H1 (cell line): ENCODE measurements around the gene IQCK. TPM values are rescaled to one million over a fixed set of nuclear protein-coding genes. Genes with fewer than 3 reads are reported as not detected.

Source experiments
- CTCF ChIA-PET: fragments of 300-600 bp; sonication (Branson Sonifier 250); formaldehyde crosslinking; loops from one replicate; lab custom pipeline; 2021; ENCODE audit not compliant: partially characterized antibody; lab: Charles Lee
- POLR2A ChIA-PET: fragments of 300-600 bp; sonication (Branson Sonifier 250); formaldehyde crosslinking; loops from one replicate; lab custom pipeline; 2021; ENCODE audit warnings: inconsistent platforms; ENCODE audit not compliant: partially characterized antibody; lab: Charles Lee
- DNase-seq, 2 experiments: peaks; one replicate each; pipeline versions ENCODE4 v3.0.0 to v3.0.0-alpha.2; 2010 to 2022; ENCODE audit warnings: low spot score in 2 of 2, low read depth in 1 of 2, mixed read lengths in 1 of 2
- FAIRE-seq: peaks from 2 replicates; lab custom pipeline; 2011; peaks lifted over from hg19 to GRCh38; lab: Jason Lieb, UNC
- H2AFZ ChIP-seq: 2 replicates; pipeline ENCODE4 v1.8.1; 2012; ENCODE audit warnings: low read length, inconsistent platforms
- H2AK5ac ChIP-seq: 2 replicates; pipeline ENCODE4 v1.6.1; 2013; ENCODE audit warnings: low read depth, low read length
- H2BK120ac ChIP-seq: replicated peaks from 2 replicates; pipeline ENCODE3; 2013; ENCODE audit warnings: low read depth, low read length, inconsistent platforms
- H2BK12ac ChIP-seq: 2 replicates; pipeline ENCODE4 v1.6.1; 2013; ENCODE audit warnings: low read depth, low read length
- H2BK15ac ChIP-seq: 2 replicates; pipeline ENCODE4 v1.6.1; 2013; ENCODE audit warnings: low read length
- H2BK20ac ChIP-seq: 2 replicates; pipeline ENCODE4 v1.6.1; 2013; ENCODE audit warnings: low read length
- H2BK5ac ChIP-seq: 2 replicates; pipeline ENCODE4 v1.6.1; 2013; ENCODE audit warnings: low read depth, low read length
- H3K14ac ChIP-seq: 2 replicates; pipeline ENCODE4 v1.6.1; 2013; ENCODE audit warnings: inconsistent platforms; ENCODE audit not compliant: insufficient read length
- H3K18ac ChIP-seq: 2 replicates; pipeline ENCODE4 v1.6.1; 2013; ENCODE audit warnings: low read length; ENCODE audit errors: extremely low read depth
- H3K23ac ChIP-seq: 2 replicates; pipeline ENCODE4 v1.6.1; 2013; ENCODE audit warnings: inconsistent platforms; ENCODE audit not compliant: insufficient read length
- H3K23me2 ChIP-seq: 2 replicates; pipeline ENCODE4 v1.6.1; 2013; ENCODE audit warnings: low read depth, low read length
- H3K27ac ChIP-seq: 2 replicates; pipeline ENCODE4 v1.6.1; 2011; ENCODE audit warnings: low read depth, low read length, inconsistent platforms
- H3K27me3 ChIP-seq, 4 experiments: replicated peaks in 1 of 4; 1 replicate in 1 of 4; 2 replicates in 3 of 4; pipeline versions ENCODE4 v1.6.1 to v1.8.1; 2011 to 2013; ENCODE audit warnings: low read length in 3 of 4, mild to moderate bottlenecking in 3 of 4, inconsistent platforms in 2 of 4, mixed read lengths in 2 of 4, moderate library complexity in 1 of 4; ENCODE audit not compliant: control insufficient read depth in 3 of 4, insufficient read depth in 3 of 4; ENCODE audit errors: extremely low read depth in 1 of 4
- H3K36me3 ChIP-seq, 4 experiments: 2 replicates each; pipeline versions ENCODE4 v1.6.1 to v1.8.1; 2011 to 2013; ENCODE audit warnings: mild to moderate bottlenecking in 4 of 4, low read length in 3 of 4, moderate library complexity in 2 of 4, control low read depth in 1 of 4, inconsistent platforms in 1 of 4; ENCODE audit not compliant: insufficient read depth in 4 of 4, control insufficient read depth in 2 of 4
- H3K4ac ChIP-seq: replicated peaks from 2 replicates; pipeline ENCODE3; 2013; ENCODE audit warnings: low read length, low read depth, mixed read lengths, inconsistent platforms; ENCODE audit not compliant: insufficient read length
- H3K4me1 ChIP-seq, 4 experiments: replicated peaks in 1 of 4; 1 replicate in 1 of 4; 2 replicates in 3 of 4; pipeline versions ENCODE4 v1.6.1 to v1.8.1; 2011 to 2013; ENCODE audit warnings: low read length in 3 of 4, inconsistent platforms in 2 of 4, mixed read lengths in 1 of 4; ENCODE audit not compliant: insufficient read depth in 4 of 4, control insufficient read depth in 3 of 4
- H3K4me2 ChIP-seq, 2 experiments: 2 replicates each; pipeline versions ENCODE4 v1.6.1 to v1.8.1; 2011 to 2013; ENCODE audit warnings: low read depth in 2 of 2, low read length in 2 of 2, control low read depth in 1 of 2, inconsistent platforms in 1 of 2, mild to moderate bottlenecking in 1 of 2; ENCODE audit not compliant: insufficient read depth in 1 of 2
- H3K4me3 ChIP-seq, 4 experiments: fragments of 200-600, 300-600 bp in 1 of 4; sonication (generic), shearing (Covaris generic), sonication (Bioruptor Twin) in 1 of 4; 2 replicates each; pipeline versions ENCODE4 v1.5.1 to v1.8.1; 2011 to 2016; ENCODE audit warnings: low read length in 4 of 4, low read depth in 3 of 4, control low read depth in 2 of 4, inconsistent platforms in 2 of 4, mild to moderate bottlenecking in 2 of 4, mixed read lengths in 1 of 4, moderate library complexity in 1 of 4; ENCODE audit not compliant: insufficient read depth in 2 of 4; ENCODE audit errors: extremely low read depth in 1 of 4
- H3K56ac ChIP-seq: replicated peaks from 2 replicates; pipeline ENCODE3; 2013; ENCODE audit warnings: low read depth, mild to moderate bottlenecking, mixed read lengths, low read length, inconsistent platforms; ENCODE audit not compliant: insufficient read length
- H3K79me1 ChIP-seq: 2 replicates; pipeline ENCODE4 v1.6.1; 2013; ENCODE audit warnings: low read depth, low read length, control low read depth
- H3K79me2 ChIP-seq, 2 experiments: 2 replicates each; pipeline versions ENCODE4 v1.6.1 to v1.8.1; 2012 to 2013; ENCODE audit warnings: low read length in 2 of 2, mild to moderate bottlenecking in 2 of 2, inconsistent platforms in 1 of 2; ENCODE audit not compliant: insufficient read depth in 2 of 2, control insufficient read depth in 1 of 2
- H3K9ac ChIP-seq, 4 experiments: replicated peaks in 1 of 4; 1 replicate in 1 of 4; 2 replicates in 3 of 4; pipeline versions ENCODE4 v1.6.1 to v1.8.1; 2011 to 2013; ENCODE audit warnings: low read depth in 3 of 4, low read length in 3 of 4, control low read depth in 2 of 4, mild to moderate bottlenecking in 2 of 4, moderate library complexity in 2 of 4, inconsistent platforms in 1 of 4; ENCODE audit errors: extremely low read depth in 1 of 4
- H3K9me3 ChIP-seq, 2 experiments: 2 replicates each; pipeline versions ENCODE4 v1.6.1 to v1.8.1; 2012 to 2013; ENCODE audit warnings: mild to moderate bottlenecking in 2 of 2, moderate library complexity in 2 of 2, control low read depth in 1 of 2, inconsistent platforms in 1 of 2, low read depth in 1 of 2, low read length in 1 of 2, mixed read lengths in 1 of 2; ENCODE audit not compliant: insufficient read depth in 2 of 2
- H4K20me1 ChIP-seq, 2 experiments: replicated peaks in 1 of 2; 2 replicates each; pipeline versions ENCODE3 to v1.8.1; 2011 to 2013; ENCODE audit warnings: inconsistent platforms in 2 of 2, low read length in 2 of 2, mild to moderate bottlenecking in 1 of 2; ENCODE audit not compliant: insufficient read depth in 2 of 2, control insufficient read depth in 1 of 2
- H4K5ac ChIP-seq: 2 replicates; pipeline ENCODE4 v1.6.1; 2013; ENCODE audit warnings: low read length, low read depth, mixed read lengths, inconsistent platforms; ENCODE audit not compliant: insufficient read length
- H4K8ac ChIP-seq: 2 replicates; pipeline ENCODE4 v1.8.0; 2013; ENCODE audit warnings: mild to moderate bottlenecking, moderate library complexity, low read length, inconsistent platforms; ENCODE audit not compliant: insufficient read depth; ENCODE audit errors: extremely low read depth
- H4K91ac ChIP-seq: replicated peaks from 2 replicates; pipeline ENCODE3; 2013; ENCODE audit warnings: low read length, mixed read lengths, inconsistent platforms; ENCODE audit not compliant: insufficient read length
- ASH2L ChIP-seq: fragments of 200-600, 300-600 bp; sonication (generic); IDR thresholded peaks from one replicate; pipeline ENCODE4 v1.7.1; 2017; ENCODE audit warnings: low read length
- GABPA ChIP-seq: IDR thresholded peaks from 2 replicates; pipeline ENCODE4 v1.6.1; 2011; ENCODE audit warnings: mild to moderate bottlenecking, low read length, moderate library complexity, borderline replicate concordance; ENCODE audit not compliant: insufficient read depth
- RBBP5 ChIP-seq: IDR thresholded peaks from 2 replicates; pipeline ENCODE4 v1.7.1; 2012; ENCODE audit warnings: low read depth, mild to moderate bottlenecking, inconsistent platforms, low read length, moderate library complexity, borderline replicate concordance
- RNF2 ChIP-seq: fragments of 200-900, 300-1000 bp; sonication (generic); IDR thresholded peaks from 2 replicates; pipeline ENCODE4 v1.7.1; 2016; ENCODE audit warnings: borderline replicate concordance, low read depth, mild to moderate bottlenecking, antibody characterized with exemption, low read length; ENCODE audit not compliant: poor library complexity, severe bottlenecking; ENCODE audit errors: missing control alignments
- SAP30 ChIP-seq: fragments of 300-600 bp; sonication (generic); IDR thresholded peaks from 2 replicates; pipeline ENCODE4 v1.7.1; 2012; ENCODE audit warnings: low read length, moderate library complexity, mild to moderate bottlenecking, inconsistent platforms; ENCODE audit not compliant: insufficient read depth, insufficient replicate concordance
- SIRT6 ChIP-seq: IDR thresholded peaks from one replicate; pipeline ENCODE4 v1.7.1; 2012; ENCODE audit warnings: low read length, inconsistent platforms
- SRF ChIP-seq: IDR thresholded peaks from 2 replicates; pipeline ENCODE4 v1.6.1; 2011; ENCODE audit warnings: mild to moderate bottlenecking, low read depth, low read length, moderate library complexity
- SUZ12 ChIP-seq: fragments of 200-600 bp; sonication (generic); IDR thresholded peaks from 2 replicates; pipeline ENCODE4 v1.6.1; 2012; ENCODE audit warnings: mild to moderate bottlenecking, inconsistent platforms, low read length, moderate library complexity, mixed read lengths
- TAF7 ChIP-seq: optimal IDR thresholded peaks from 2 replicates; pipeline ENCODE3; 2011; ENCODE audit warnings: low read depth, mild to moderate bottlenecking, inconsistent platforms, low read length, moderate library complexity, borderline replicate concordance
- TEAD4 ChIP-seq: IDR thresholded peaks from 2 replicates; pipeline ENCODE4 v1.6.1; 2012; ENCODE audit warnings: low read depth, low read length, inconsistent platforms, mixed read lengths
- YY1 ChIP-seq: IDR thresholded peaks from 2 replicates; pipeline ENCODE4 v1.6.1; 2011; ENCODE audit warnings: low read depth, mild to moderate bottlenecking, low read length
- WGBS, 2 experiments: shearing (Covaris generic) in 1 of 2; methylation state at CpG; one replicate each; pipeline versions ENCODE4 v1.1.6 to v1.1.7; 2013 to 2015; ENCODE audit warnings: low lambda C conversion rate in 2 of 2, mixed read lengths in 2 of 2, inconsistent platforms in 1 of 2, low coverage in 1 of 2, missing lambda C conversion rate in 1 of 2; ENCODE audit not compliant: insufficient replicate concordance in 2 of 2, insufficient coverage in 1 of 2, insufficient read length in 1 of 2; ENCODE audit errors: extremely low coverage in 1 of 2, missing lambda C conversion rate in 1 of 2; 5-methylcytosine and 5-hydroxymethylcytosine counted together
- polyA plus RNA-seq, 7 experiments: library from polyadenylated mRNA; depleted of rRNA in 3 of 7; stranded (reverse) in 5 of 7; unstranded in 2 of 7; fragments of >200 nt in 5 of 7; fragments of 200-250 nt in 2 of 7; gene quantifications; 1 replicate in 5 of 7; 2 replicates in 1 of 7; 4 replicates in 1 of 7; pipeline versions ENCODE4 v1.2.1 to v1.2.3, GENCODE V29; 2011 to 2013; ENCODE audit warnings: missing spikeins in 2 of 7, mixed read lengths in 2 of 7
- total RNA-seq: library from RNA; stranded (reverse); fragmentation: NEBNext Ultra II Directional; extraction: Animal tissue kit (Norgen Biotek cat#: 25700); gene quantifications from 2 replicates; pipeline ENCODE4 v1.2.1, GENCODE V29; 2021
- TF ChIP-seq, protein P1 (sequence below): IDR thresholded peaks from 2 replicates; pipeline ENCODE4 v1.6.1; 2011; ENCODE audit warnings: low read depth, mild to moderate bottlenecking, low read length; ENCODE audit not compliant: insufficient read depth

Gene IQCK
- total and polyA plus RNA-seq, 2 of the 8 experiments (the other 6 are each of a cell fraction or from before 2014, with no cell fraction given): 6.2 to 9.3 TPM

DNA sequence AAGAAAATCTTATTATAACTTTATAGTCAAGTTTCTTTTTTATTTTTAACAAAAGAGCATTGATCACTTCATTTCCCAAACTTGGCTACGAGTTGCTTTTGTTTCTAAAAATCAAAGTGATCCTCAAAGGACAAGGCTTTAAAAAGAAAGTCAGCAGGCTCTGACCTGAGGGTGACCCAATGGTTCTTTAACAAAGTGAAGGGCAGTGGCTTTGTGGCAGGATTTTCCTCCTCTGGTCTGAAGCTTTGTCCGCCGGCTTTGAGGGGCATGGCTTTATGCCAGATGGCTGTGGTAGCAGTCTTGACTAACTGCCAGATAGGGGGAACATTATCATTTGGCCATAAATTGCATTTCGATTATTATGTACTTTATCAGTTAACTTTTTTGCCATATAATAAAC lies 28.5 kb downstream of the IQCK start:
- Histone ChIP-seq H2AK5ac (no peak overlapping the region), H4K20me1 (no peaks in the 10 kb centered on the region), H4K8ac (no peak overlapping the region), H4K5ac (no peak overlapping the region), H3K4me1 (no peaks in the 10 kb centered on the region), H2BK120ac (no peak overlapping the region), H3K9me3 (no peaks in the 10 kb centered on the region), H3K27me3 (no peaks in the 10 kb centered on the region), H2AFZ (no peak overlapping the region), H3K79me1 (no peaks in the 10 kb centered on the region), H3K79me2 (no peaks in the 10 kb centered on the region), H3K36me3 (no peaks in the 10 kb centered on the region), H3K56ac (no peak overlapping the region), H2BK20ac (no peak overlapping the region), H3K4ac (no peak overlapping the region), H2BK5ac (no peak overlapping the region), H2BK15ac (no peak overlapping the region), H2BK12ac (no peak overlapping the region), H4K91ac (no peak overlapping the region), H3K4me2 (no peak overlapping the region), H3K27ac (no peak overlapping the region), H3K23ac (no peak overlapping the region), H3K23me2 (no peaks in the 10 kb centered on the region), H3K4me3 (no peak overlapping the region), H3K14ac (no peak overlapping the region), H3K9ac (no peak overlapping the region), H3K18ac (no peak overlapping the region)
- no peak for DNase-seq
- WGBS, 2 experiments: 83% methylated on average over 4 of the region's 4 CpGs; no CpG with 5 or more reads in 1 of the 2 experiments
- no peak for FAIRE-seq
- POLR2A ChIA-PET: no interaction called here
- CTCF ChIA-PET: interaction anchor here (0.8 to 1.2 kb wide), 3 partner anchors 21 to 148 kb away, joined by 3 to 4 read pairs (median 3); no protein-coding TSS in a partner anchor
- TF ChIP-seq SUZ12: no peak
- TF ChIP-seq, protein P1, sequence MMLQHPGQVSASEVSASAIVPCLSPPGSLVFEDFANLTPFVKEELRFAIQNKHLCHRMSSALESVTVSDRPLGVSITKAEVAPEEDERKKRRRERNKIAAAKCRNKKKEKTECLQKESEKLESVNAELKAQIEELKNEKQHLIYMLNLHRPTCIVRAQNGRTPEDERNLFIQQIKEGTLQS: no peak
- no peak for TF ChIP-seq RNF2
- no peak for TF ChIP-seq TEAD4
- no peak for TF ChIP-seq TAF7
- TF ChIP-seq RBBP5: no peak
- no peak for TF ChIP-seq SRF
- TF ChIP-seq YY1: no peak
- TF ChIP-seq SIRT6: no peak
- no peak for TF ChIP-seq SAP30
- TF ChIP-seq ASH2L: no peak
- no peak for TF ChIP-seq GABPA
